HEK293 (cell line): ENCODE results near the gene EFCAB11.

Source experiments
- BCL11A ChIP-seq: fragments of 450-650 bp; formaldehyde crosslinking; IDR thresholded peaks from 2 replicates; pipeline ENCODE4 v1.5.1; 2016; ENCODE audit warnings: low read depth, missing biosample characterization, missing genetic modification characterization
- GLIS2 ChIP-seq: fragments of 450-650 bp; formaldehyde crosslinking; IDR thresholded peaks from 2 replicates; pipeline ENCODE4 v1.5.1; 2016; ENCODE audit warnings: missing biosample characterization, missing genetic modification characterization
- IKZF3 ChIP-seq: fragments of 450-650 bp; IDR thresholded peaks from 2 replicates; pipeline ENCODE4 v1.5.0; 2018; ENCODE audit warnings: missing biosample characterization, mild to moderate bottlenecking, missing genetic modification characterization, moderate library complexity
- KLF7 ChIP-seq: fragments of 450-650 bp; formaldehyde crosslinking; IDR thresholded peaks from 2 replicates; pipeline ENCODE4 v1.5.1; 2016; ENCODE audit warnings: missing biosample characterization, missing genetic modification characterization, borderline replicate concordance
- MEIS1 ChIP-seq: sonication (generic); formaldehyde crosslinking; IDR thresholded peaks from 2 replicates; pipeline ENCODE4 v1.8.1; 2022; ENCODE audit warnings: missing genetic modification reagents, mild to moderate bottlenecking, borderline replicate concordance
- SP7 ChIP-seq: fragments of 450-650 bp; formaldehyde crosslinking; IDR thresholded peaks from 2 replicates; pipeline ENCODE4 v1.5.1; 2016; ENCODE audit warnings: missing biosample characterization, missing genetic modification characterization
- TRIM28 ChIP-seq: IDR thresholded peaks from 2 replicates; pipeline ENCODE4 v1.6.1; 2011; ENCODE audit warnings: low read length, control low read depth, borderline replicate concordance
- ZBTB8A ChIP-seq: fragments of 450-650 bp; formaldehyde crosslinking; IDR thresholded peaks from 2 replicates; pipeline ENCODE4 v1.5.1; 2016; ENCODE audit warnings: missing biosample characterization, missing genetic modification characterization
- ZNF10 ChIP-seq: fragments of 450-650 bp; formaldehyde crosslinking; IDR thresholded peaks from 2 replicates; pipeline ENCODE4 v1.5.1; 2017; ENCODE audit warnings: missing biosample characterization, missing genetic modification characterization
- ZNF140 ChIP-seq: fragments of 450-650 bp; formaldehyde crosslinking; IDR thresholded peaks from 2 replicates; pipeline ENCODE4 v1.5.1; 2016; ENCODE audit warnings: missing biosample characterization, missing genetic modification characterization
- ZNF157 ChIP-seq: fragments of 450-650 bp; formaldehyde crosslinking; IDR thresholded peaks from 2 replicates; pipeline ENCODE4 v1.5.1; 2016; ENCODE audit warnings: missing biosample characterization, missing genetic modification characterization
- ZNF175 ChIP-seq: fragments of 450-650 bp; formaldehyde crosslinking; IDR thresholded peaks from 2 replicates; pipeline ENCODE4 v1.5.1; 2016; ENCODE audit warnings: missing biosample characterization, missing genetic modification characterization
- ZNF211 ChIP-seq: fragments of 450-650 bp; formaldehyde crosslinking; IDR thresholded peaks from 2 replicates; pipeline ENCODE4 v1.5.1; 2016; ENCODE audit warnings: low read depth, missing biosample characterization, missing genetic modification characterization
- ZNF239 ChIP-seq: fragments of 450-650 bp; formaldehyde crosslinking; IDR thresholded peaks from 2 replicates; pipeline ENCODE4 v1.5.1; 2016; ENCODE audit warnings: missing biosample characterization, missing genetic modification characterization
- ZNF311 ChIP-seq: fragments of 450-650 bp; formaldehyde crosslinking; IDR thresholded peaks from 2 replicates; pipeline ENCODE4 v1.5.1; 2017; ENCODE audit warnings: missing biosample characterization, missing genetic modification characterization, borderline replicate concordance
- ZNF341 ChIP-seq: fragments of 450-650 bp; formaldehyde crosslinking; IDR thresholded peaks from 2 replicates; pipeline ENCODE4; 2016; ENCODE audit warnings: low read depth, missing biosample characterization, missing genetic modification characterization
- ZNF354C ChIP-seq: fragments of 450-650 bp; formaldehyde crosslinking; IDR thresholded peaks from 2 replicates; pipeline ENCODE4 v1.5.1; 2016; ENCODE audit warnings: missing biosample characterization, missing genetic modification characterization, low read depth, borderline replicate concordance
- ZNF426 ChIP-seq: fragments of 450-650 bp; formaldehyde crosslinking; IDR thresholded peaks from 2 replicates; pipeline ENCODE4 v1.5.1; 2017; ENCODE audit warnings: missing biosample characterization, missing genetic modification characterization, mild to moderate bottlenecking, inconsistent platforms, moderate library complexity
- ZNF510 ChIP-seq: fragments of 450-650 bp; formaldehyde crosslinking; IDR thresholded peaks from 2 replicates; pipeline ENCODE4 v1.5.1; 2018; ENCODE audit warnings: mild to moderate bottlenecking, missing genetic modification characterization, missing biosample characterization; ENCODE audit not compliant: insufficient replicate concordance
- ZNF529 ChIP-seq: fragments of 450-650 bp; formaldehyde crosslinking; IDR thresholded peaks from 2 replicates; pipeline ENCODE4 v1.5.1; 2017; ENCODE audit warnings: missing genetic modification characterization, missing biosample characterization; ENCODE audit not compliant: insufficient replicate concordance
- ZNF555 ChIP-seq: fragments of 450-650 bp; formaldehyde crosslinking; conservative IDR thresholded peaks from 2 replicates; pipeline ENCODE4 v1.5.1; 2017; ENCODE audit warnings: missing biosample characterization, mild to moderate bottlenecking, missing genetic modification characterization, inconsistent platforms
- ZNF558 ChIP-seq: fragments of 450-650 bp; formaldehyde crosslinking; IDR thresholded peaks from 2 replicates; pipeline ENCODE4 v1.5.1; 2016; ENCODE audit warnings: missing biosample characterization, missing genetic modification characterization
- ZNF600 ChIP-seq: fragments of 450-650 bp; formaldehyde crosslinking; IDR thresholded peaks from 2 replicates; pipeline ENCODE4 v1.5.1; 2016; ENCODE audit warnings: missing biosample characterization, missing genetic modification characterization
- ZNF664 ChIP-seq: fragments of 450-650 bp; formaldehyde crosslinking; IDR thresholded peaks from 2 replicates; pipeline ENCODE4 v1.5.1; 2016; ENCODE audit warnings: missing biosample characterization, missing genetic modification characterization
- ZNF837 ChIP-seq: fragments of 450-650 bp; formaldehyde crosslinking; IDR thresholded peaks from 2 replicates; pipeline ENCODE4 v1.5.1; 2016; ENCODE audit warnings: missing biosample characterization, missing genetic modification characterization
- ZXDB ChIP-seq: fragments of 450-650 bp; formaldehyde crosslinking; IDR thresholded peaks from 2 replicates; pipeline ENCODE4 v1.5.1; 2016; ENCODE audit warnings: missing biosample characterization, missing genetic modification characterization
- TF ChIP-seq, protein P1 (sequence below): fragments of 450-650 bp; formaldehyde crosslinking; IDR thresholded peaks from 2 replicates; pipeline ENCODE4 v1.5.1; 2016; ENCODE audit warnings: missing biosample characterization, missing genetic modification characterization
- TF ChIP-seq, protein P2 (sequence below): fragments of 450-650 bp; formaldehyde crosslinking; IDR thresholded peaks from 2 replicates; pipeline ENCODE4 v1.5.1; 2016; ENCODE audit warnings: missing biosample characterization, missing genetic modification characterization
- TF ChIP-seq, protein P3 (sequence below): fragments of 450-650 bp; formaldehyde crosslinking; IDR thresholded peaks from 2 replicates; pipeline ENCODE4 v1.5.1; 2016; ENCODE audit warnings: missing biosample characterization, missing genetic modification characterization
- TF ChIP-seq, protein P4 (sequence below): fragments of 450-650 bp; formaldehyde crosslinking; optimal IDR thresholded peaks from 2 replicates; pipeline ENCODE3; 2016; ENCODE audit warnings: missing biosample characterization, mild to moderate bottlenecking, missing genetic modification characterization
- TF ChIP-seq, protein P5 (sequence below): fragments of 450-650 bp; formaldehyde crosslinking; IDR thresholded peaks from 2 replicates; pipeline ENCODE4 v1.5.1; 2017; ENCODE audit warnings: missing biosample characterization, missing genetic modification characterization
- TF ChIP-seq, protein P6 (sequence below): fragments of 450-650 bp; formaldehyde crosslinking; IDR thresholded peaks from 2 replicates; pipeline ENCODE4 v1.5.1; 2016; ENCODE audit warnings: missing biosample characterization, missing genetic modification characterization
- TF ChIP-seq, protein P7 (sequence below): fragments of 450-650 bp; formaldehyde crosslinking; IDR thresholded peaks from 2 replicates; pipeline ENCODE4 v1.5.1; 2016; ENCODE audit warnings: missing biosample characterization, missing genetic modification characterization

The EFCAB11 gene

DNA sequence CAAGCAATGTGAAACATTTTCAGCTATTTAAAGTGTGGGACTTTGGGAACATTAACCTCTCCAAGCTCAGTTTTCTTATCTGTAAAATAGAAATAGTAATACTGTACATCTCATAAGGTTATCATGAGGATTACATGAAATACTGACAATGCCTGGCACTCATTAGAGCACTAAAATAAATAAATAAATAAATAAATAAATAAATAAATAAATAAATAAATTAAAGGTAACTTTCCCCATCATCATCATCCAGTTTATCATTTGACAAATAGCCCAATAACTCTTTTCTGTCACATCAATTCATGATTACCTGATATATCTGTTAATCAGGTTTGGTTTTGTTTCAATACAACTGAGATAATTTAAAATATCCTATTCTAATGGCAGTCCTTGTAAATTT lies 48.5 kb downstream of the EFCAB11 start (continued):
- TF ChIP-seq ZNF600 (tag by site-specific recombination) = no peak
- TF ChIP-seq ZNF211 (tag by site-specific recombination) = no peak
- no peak for TF ChIP-seq ZNF239 (tag by site-specific recombination)
- TF ChIP-seq ZNF10 (tag by site-specific recombination) = no peak
- TF ChIP-seq TRIM28 = no peak
- peak; percentile 94 for TF ChIP-seq ZNF140 (tag by site-specific recombination)
- TF ChIP-seq, protein P1, sequence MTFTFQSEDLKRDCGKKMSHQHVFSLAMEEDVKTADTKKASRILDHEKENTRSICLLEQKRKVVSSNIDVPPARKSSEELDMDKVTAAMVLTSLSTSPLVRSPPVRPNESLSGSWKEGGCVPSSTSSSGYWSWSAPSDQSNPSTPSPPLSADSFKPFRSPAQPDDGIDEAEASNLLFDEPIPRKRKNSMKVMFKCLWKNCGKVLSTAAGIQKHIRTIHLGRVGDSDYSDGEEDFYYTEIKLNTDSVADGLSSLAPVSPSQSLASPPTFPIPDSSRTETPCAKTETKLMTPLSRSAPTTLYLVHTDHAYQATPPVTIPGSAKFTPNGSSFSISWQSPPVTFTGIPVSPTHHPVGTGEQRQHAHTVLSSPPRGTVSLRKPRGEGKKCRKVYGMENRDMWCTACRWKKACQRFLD (tag by site-specific recombination) = 0 out of 2 replicates have a peak, but pooled peaks have one; percentile 48
- no peak for TF ChIP-seq GLIS2 (tag by site-specific recombination)
- TF ChIP-seq, protein P2, sequence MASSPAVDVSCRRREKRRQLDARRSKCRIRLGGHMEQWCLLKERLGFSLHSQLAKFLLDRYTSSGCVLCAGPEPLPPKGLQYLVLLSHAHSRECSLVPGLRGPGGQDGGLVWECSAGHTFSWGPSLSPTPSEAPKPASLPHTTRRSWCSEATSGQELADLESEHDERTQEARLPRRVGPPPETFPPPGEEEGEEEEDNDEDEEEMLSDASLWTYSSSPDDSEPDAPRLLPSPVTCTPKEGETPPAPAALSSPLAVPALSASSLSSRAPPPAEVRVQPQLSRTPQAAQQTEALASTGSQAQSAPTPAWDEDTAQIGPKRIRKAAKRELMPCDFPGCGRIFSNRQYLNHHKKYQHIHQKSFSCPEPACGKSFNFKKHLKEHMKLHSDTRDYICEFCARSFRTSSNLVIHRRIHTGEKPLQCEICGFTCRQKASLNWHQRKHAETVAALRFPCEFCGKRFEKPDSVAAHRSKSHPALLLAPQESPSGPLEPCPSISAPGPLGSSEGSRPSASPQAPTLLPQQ (tag by site-specific recombination) = no peak
- 0 out of 2 replicates have a peak, but pooled peaks have one; percentile 28 for TF ChIP-seq ZNF354C (tag by site-specific recombination)
- TF ChIP-seq, protein P3, sequence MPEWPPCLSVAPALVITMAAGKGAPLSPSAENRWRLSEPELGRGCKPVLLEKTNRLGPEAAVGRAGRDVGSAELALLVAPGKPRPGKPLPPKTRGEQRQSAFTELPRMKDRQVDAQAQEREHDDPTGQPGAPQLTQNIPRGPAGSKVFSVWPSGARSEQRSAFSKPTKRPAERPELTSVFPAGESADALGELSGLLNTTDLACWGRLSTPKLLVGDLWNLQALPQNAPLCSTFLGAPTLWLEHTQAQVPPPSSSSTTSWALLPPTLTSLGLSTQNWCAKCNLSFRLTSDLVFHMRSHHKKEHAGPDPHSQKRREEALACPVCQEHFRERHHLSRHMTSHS (tag by site-specific recombination) = no peak
- no peak for TF ChIP-seq ZNF175
- 0 out of 2 replicates have a peak, but pooled peaks have one; percentile 29 for TF ChIP-seq KLF7 (tag by site-specific recombination)
- TF ChIP-seq ZNF510 = peak; percentile 91
- peak; percentile 98 for TF ChIP-seq ZNF426 (tag by site-specific recombination)
- peak; percentile 64; the same call in 1 of the 2 replicates for TF ChIP-seq ZNF664 (tag by site-specific recombination)
- TF ChIP-seq ZNF529 (tag by site-specific recombination) = peak; percentile 75
- TF ChIP-seq ZXDB (tag by site-specific recombination) = peak; percentile 85
- TF ChIP-seq, protein P4, sequence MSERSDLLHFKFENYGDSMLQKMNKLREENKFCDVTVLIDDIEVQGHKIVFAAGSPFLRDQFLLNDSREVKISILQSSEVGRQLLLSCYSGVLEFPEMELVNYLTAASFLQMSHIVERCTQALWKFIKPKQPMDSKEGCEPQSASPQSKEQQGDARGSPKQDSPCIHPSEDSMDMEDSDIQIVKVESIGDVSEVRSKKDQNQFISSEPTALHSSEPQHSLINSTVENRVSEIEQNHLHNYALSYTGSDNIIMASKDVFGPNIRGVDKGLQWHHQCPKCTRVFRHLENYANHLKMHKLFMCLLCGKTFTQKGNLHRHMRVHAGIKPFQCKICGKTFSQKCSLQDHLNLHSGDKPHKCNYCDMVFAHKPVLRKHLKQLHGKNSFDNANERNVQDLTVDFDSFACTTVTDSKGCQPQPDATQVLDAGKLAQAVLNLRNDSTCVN (tag by site-specific recombination) = no peak
- no peak for TF ChIP-seq BCL11A
- TF ChIP-seq ZBTB8A = peak; percentile 81
- TF ChIP-seq, protein P5, sequence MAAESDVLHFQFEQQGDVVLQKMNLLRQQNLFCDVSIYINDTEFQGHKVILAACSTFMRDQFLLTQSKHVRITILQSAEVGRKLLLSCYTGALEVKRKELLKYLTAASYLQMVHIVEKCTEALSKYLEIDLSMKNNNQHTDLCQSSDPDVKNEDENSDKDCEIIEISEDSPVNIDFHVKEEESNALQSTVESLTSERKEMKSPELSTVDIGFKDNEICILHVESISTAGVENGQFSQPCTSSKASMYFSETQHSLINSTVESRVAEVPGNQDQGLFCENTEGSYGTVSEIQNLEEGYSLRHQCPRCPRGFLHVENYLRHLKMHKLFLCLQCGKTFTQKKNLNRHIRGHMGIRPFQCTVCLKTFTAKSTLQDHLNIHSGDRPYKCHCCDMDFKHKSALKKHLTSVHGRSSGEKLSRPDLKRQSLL (tag by site-specific recombination) = no peak
- no peak for TF ChIP-seq ZNF311 (tag by site-specific recombination)
- TF ChIP-seq ZNF341 (tag by site-specific recombination) = peak; percentile 56; the same call in 1 of the 2 replicates
- TF ChIP-seq, protein P6, sequence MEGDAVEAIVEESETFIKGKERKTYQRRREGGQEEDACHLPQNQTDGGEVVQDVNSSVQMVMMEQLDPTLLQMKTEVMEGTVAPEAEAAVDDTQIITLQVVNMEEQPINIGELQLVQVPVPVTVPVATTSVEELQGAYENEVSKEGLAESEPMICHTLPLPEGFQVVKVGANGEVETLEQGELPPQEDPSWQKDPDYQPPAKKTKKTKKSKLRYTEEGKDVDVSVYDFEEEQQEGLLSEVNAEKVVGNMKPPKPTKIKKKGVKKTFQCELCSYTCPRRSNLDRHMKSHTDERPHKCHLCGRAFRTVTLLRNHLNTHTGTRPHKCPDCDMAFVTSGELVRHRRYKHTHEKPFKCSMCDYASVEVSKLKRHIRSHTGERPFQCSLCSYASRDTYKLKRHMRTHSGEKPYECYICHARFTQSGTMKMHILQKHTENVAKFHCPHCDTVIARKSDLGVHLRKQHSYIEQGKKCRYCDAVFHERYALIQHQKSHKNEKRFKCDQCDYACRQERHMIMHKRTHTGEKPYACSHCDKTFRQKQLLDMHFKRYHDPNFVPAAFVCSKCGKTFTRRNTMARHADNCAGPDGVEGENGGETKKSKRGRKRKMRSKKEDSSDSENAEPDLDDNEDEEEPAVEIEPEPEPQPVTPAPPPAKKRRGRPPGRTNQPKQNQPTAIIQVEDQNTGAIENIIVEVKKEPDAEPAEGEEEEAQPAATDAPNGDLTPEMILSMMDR = no peak
- TF ChIP-seq ZNF558 (tag by site-specific recombination) = peak; percentile 74; the same call in 1 of the 2 replicates
- TF ChIP-seq ZNF157 = no peak
- TF ChIP-seq ZNF555 = peak; percentile 99
- TF ChIP-seq SP7 = no peak
- no peak for TF ChIP-seq MEIS1
- no peak for TF ChIP-seq ZNF837 (tag by site-specific recombination)
- TF ChIP-seq, protein P7, sequence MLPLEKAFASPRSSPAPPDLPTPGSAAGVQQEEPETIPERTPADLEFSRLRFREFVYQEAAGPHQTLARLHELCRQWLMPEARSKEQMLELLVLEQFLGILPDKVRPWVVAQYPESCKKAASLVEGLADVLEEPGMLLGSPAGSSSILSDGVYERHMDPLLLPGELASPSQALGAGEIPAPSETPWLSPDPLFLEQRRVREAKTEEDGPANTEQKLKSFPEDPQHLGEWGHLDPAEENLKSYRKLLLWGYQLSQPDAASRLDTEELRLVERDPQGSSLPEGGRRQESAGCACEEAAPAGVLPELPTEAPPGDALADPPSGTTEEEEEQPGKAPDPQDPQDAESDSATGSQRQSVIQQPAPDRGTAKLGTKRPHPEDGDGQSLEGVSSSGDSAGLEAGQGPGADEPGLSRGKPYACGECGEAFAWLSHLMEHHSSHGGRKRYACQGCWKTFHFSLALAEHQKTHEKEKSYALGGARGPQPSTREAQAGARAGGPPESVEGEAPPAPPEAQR (tag by site-specific recombination) = no peak
- TF ChIP-seq IKZF3 (tag by site-specific recombination) = no peak
